Adrenal gland (tissue), 12 donors: Measurements from ENCODE around the gene DUOXA1. TPM values are rescaled to one million over a fixed set of nuclear protein-coding genes. Genes with fewer than 3 reads are reported as not detected.
"Not testable (repeated sequence)": the region's sequence is repeated elsewhere in the genome, so short reads cannot be mapped to it uniquely, and the experiment has no call there.

Source experiments
- DNase-seq, 7 donors: peaks; one replicate each; pipeline ENCODE4 v3.0.0-alpha.2; 2019 to 2020
- H3K27ac ChIP-seq, 5 donors: fragments of 200-600 bp; sonication (generic) in 4 of 5; 1 replicate in 3 of 5; 2 replicates in 2 of 5; pipeline versions ENCODE4 v1.5.1 to v1.8.0; 2016 to 2020; ENCODE audit warnings: mild to moderate bottlenecking in 1 of 5
- H3K27me3 ChIP-seq: fragments of 200-600 bp; 2 replicates; pipeline ENCODE4 v1.8.0; 2021
- H3K36me3 ChIP-seq, 2 donors: fragments of 200-600 bp; replicated peaks in 1 of 2; 1 replicate in 1 of 2; 2 replicates in 1 of 2; pipeline versions ENCODE4 v1.5.1 to v1.8.0; 2018 to 2022
- H3K4me1 ChIP-seq, 2 donors: fragments of 200-600 bp; replicated peaks in 1 of 2; 1 replicate in 1 of 2; 2 replicates in 1 of 2; pipeline versions ENCODE4 v1.5.1 to v1.8.0; 2018 to 2021
- H3K4me3 ChIP-seq, 4 donors: fragments of 200-600 bp; sonication (generic) in 3 of 4; one replicate each; pipeline ENCODE4 v1.5.1; 2016 to 2018
- H3K9me3 ChIP-seq, 3 donors: fragments of 200-600 bp; sonication (generic) in 1 of 3; replicated peaks in 1 of 3; 1 replicate in 2 of 3; 2 replicates in 1 of 3; pipeline versions ENCODE4 v1.5.1 to v1.8.0; 2016 to 2021
- CTCF ChIP-seq, 6 experiments: fragments of 450-650 bp in 4 of 6; fragments of 200-600 bp in 2 of 6; sonication (generic) in 1 of 6; IDR thresholded peaks; 1 replicate in 5 of 6; 2 replicates in 1 of 6; pipeline versions ENCODE4 v1.5.1 to v1.8.0; 2016 to 2021; ENCODE audit warnings: antibody characterized with exemption in 6 of 6, mild to moderate bottlenecking in 2 of 6, moderate library complexity in 1 of 6
- POLR2A ChIP-seq, 2 donors: fragments of 450-650 bp; IDR thresholded peaks; one replicate each; pipeline ENCODE4 v1.6.1; 2017; ENCODE audit warnings: antibody characterized with exemption in 2 of 2, mild to moderate bottlenecking in 2 of 2, moderate library complexity in 1 of 2
- WGBS, 4 donors: extraction: QIAGEN DNeasy Blood & Tissue Kit in 2 of 4; methylation state at CpG; one replicate each; pipeline versions ENCODE4 v1.1.5 to v1.1.7; 2013 to 2017; 5-methylcytosine and 5-hydroxymethylcytosine counted together
- intact Hi-C, 2 donors: fragments of 100-400 bp; cut with DNase I; formaldehyde crosslinking; loops; one replicate each; pipeline versions ENCODE4 v1.14.1 to v1.15.0; 2022 to 2023
- polyA plus RNA-seq, 3 donors: library from polyadenylated mRNA; stranded (reverse); fragments of 200-250 nt in 2 of 3; fragments of 350-450 nt in 1 of 3; fragmentation: Illumina TruSeq in 1 of 3; extraction: RNeasy Lipid Tissue Mini Kit (QIAGEN cat#74804) in 1 of 3; gene quantifications; one replicate each; pipeline ENCODE4 v1.2.3, GENCODE V29; 2013 to 2014
- total RNA-seq, 9 donors: library from RNA; depleted of rRNA in 4 of 9; stranded (reverse); fragments of >200 nt in 4 of 9; fragments of 120-200 nt in 1 of 9; fragmentation: NEBNext Ultra II Directional in 1 of 9; extraction: Animal tissue kit (Norgen Biotek cat#: 25700) in 1 of 9; gene quantifications; one replicate each; pipeline versions ENCODE4 v1.1.0 to v1.2.4, GENCODE V29; 2013 to 2023
- donor health status: healthy with polysubstance abuse.
- donor health status: Bipolar disorder and iron deficiency.
- donor health status: DM: yes; HTN: yes; CAD: no.
- donor health status: DM: no; HTN: no; CAD: no.
- donor health status: DM: no; HTN: no; CAD: no.
- donor health status: DM: yes; HTN: yes; CAD: no.

DUOXA1 gene
- total and polyA plus RNA-seq, 12 donors, result 0.11 to 21.3 (median 5.2) TPM

GRCh38 chr15:45137703-45138102, 8.0 kb upstream of the DUOXA1 start:
- TF ChIP-seq POLR2A (IDR thresholded peaks at IDR 0.05) (no peak), CTCF (IDR thresholded peaks at IDR 0.05) (no peak)
- no peak overlapping the region for H3K4me3 ChIP-seq
- 70 to 83% (median 72%) methylated on average over 8 of the region's 8 CpGs for WGBS, 4 donors
- intact Hi-C loops, result no loop called here
- no peak overlapping the region for H3K27ac ChIP-seq
- no peaks in the 10 kb centered on the region for H3K27me3 ChIP-seq
- H3K36me3 ChIP-seq, result no peaks in the 10 kb centered on the region
- H3K9me3 ChIP-seq, result no peaks in the 10 kb centered on the region
- no peak for DNase-seq
- peaks cover 0 to 12% of the 10 kb centered on the region in 2 donors for H3K4me1 ChIP-seq

GRCh38 chr15:45136378-45136764, 6.7 kb upstream of the DUOXA1 start:
- H3K4me1 ChIP-seq, result peaks cover 0 to 12% of the 10 kb centered on the region in 2 donors
- H3K36me3 ChIP-seq, result no peaks in the 10 kb centered on the region
- 22 to 29% (median 27%) methylated on average over 7 to 10 of the region's 10 CpGs for WGBS, 4 donors
- H3K27me3 ChIP-seq, result no peaks in the 10 kb centered on the region
- TF ChIP-seq CTCF (IDR thresholded peaks at IDR 0.05), result no peak
- no peak for TF ChIP-seq POLR2A (IDR thresholded peaks at IDR 0.05)
- intact Hi-C loops, result no loop called here
- no peak overlapping the region for H3K27ac ChIP-seq
- no peak for DNase-seq
- no peaks in the 10 kb centered on the region for H3K9me3 ChIP-seq
- H3K4me3 ChIP-seq, result no peak overlapping the region

GRCh38 chr15:45135705-45136377, 6.2 kb upstream of the DUOXA1 start:
- H3K27me3 ChIP-seq, H3K4me3 ChIP-seq, DNase-seq, intact Hi-C loops, H3K9me3 ChIP-seq, H3K36me3 ChIP-seq, H3K27ac ChIP-seq: not testable (repeated sequence)
- WGBS, 4 donors, result 7 to 21% (median 15%) methylated on average over 5 to 9 of the region's 37 CpGs
- H3K4me1 ChIP-seq, result peaks cover 0 to 12% of the 10 kb centered on the region in 2 donors

- Histone ChIP-seq H3K27ac (no peak overlapping the region), H3K4me3 (peak overlapping the region in 1 of 4 donors; percentile 27), H3K36me3 (no peaks in the 10 kb centered on the region), H3K9me3 (no peaks in the 10 kb centered on the region), H3K4me1 (peaks cover 0 to 13% of the 10 kb centered on the region in 2 donors), H3K27me3 (peaks cover 2% of the 10 kb centered on the region)
- peak in 3 of 7 donors; percentile 50 to 57 (median 54) for DNase-seq
- TF ChIP-seq CTCF (IDR thresholded peaks at IDR 0.05) (peak in 2 of 6 experiments; percentile 22), POLR2A (IDR thresholded peaks at IDR 0.05) (no peak)
- 8 to 22% (median 10%) methylated on average over 18 to 57 of the region's 57 CpGs; no CpG with 5 or more reads in 1 of the 4 donors for WGBS, 4 donors
- intact Hi-C loops, result no loop called here
Measured at GRCh38 chr15:45134682-45135604, 5.3 kb upstream of the DUOXA1 start.
